Suppressor macrophage (primary cell): ENCODE results near the gene SEL1L3.

Experiments used
- DNase-seq, 4 experiments: peaks; one replicate each; pipeline ENCODE4 v3.0.0-alpha.2; 2020 to 2022

SEL1L3 gene

GRCh38 chr4:25847329-25847728 lies 15.5 kb downstream of the SEL1L3 start:
- DNase-seq, result no peak

DNA sequence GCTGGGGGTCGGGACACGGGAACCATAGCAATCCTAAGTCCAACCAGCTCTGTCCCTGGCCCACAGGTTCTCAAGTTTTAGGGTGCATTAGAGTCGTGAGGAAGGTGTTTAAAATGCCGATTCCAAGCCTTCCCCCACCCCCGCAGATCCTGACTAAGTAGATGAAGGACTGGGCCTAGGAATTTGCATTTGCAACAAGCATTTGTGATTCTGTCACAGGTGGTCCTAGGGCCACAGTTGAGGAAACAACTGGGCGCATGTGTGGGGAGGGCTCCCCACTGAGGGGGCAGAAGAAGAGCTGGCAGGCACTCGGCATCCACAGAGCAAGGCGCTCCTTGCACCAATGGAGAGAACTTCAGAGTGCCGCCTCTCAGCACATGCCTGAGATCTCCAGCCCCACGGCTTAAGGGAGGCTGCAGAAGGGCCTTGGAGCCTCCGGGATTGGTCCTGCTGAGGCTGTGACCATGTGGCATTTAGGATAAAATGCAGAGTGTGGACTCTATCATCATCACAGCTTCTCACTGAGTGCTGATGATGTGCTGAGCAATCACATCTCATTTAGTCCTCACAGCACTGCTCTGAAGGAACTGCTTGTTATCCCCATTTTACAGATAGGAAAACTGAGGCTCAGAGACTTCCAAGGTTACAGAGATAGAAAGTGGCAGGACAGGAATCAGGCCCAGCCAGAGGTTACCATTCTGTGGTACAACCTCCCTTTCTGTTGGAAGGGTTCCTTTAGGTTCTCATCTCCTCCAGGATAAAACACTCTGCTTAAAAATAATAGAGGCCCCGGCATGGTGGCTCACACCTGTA lies 16.7 kb downstream of the SEL1L3 start:
- DNase-seq, result no peak

GRCh38 chr4:25844961-25845712 lies 17.7 kb downstream of the SEL1L3 start:
- peak; percentile 62 to 88 (median 74) for DNase-seq

- DNase-seq, result peak in 3 of 4 experiments; percentile 31 to 35 (median 34)
Measured at GRCh38 chr4:25843340-25844097, 19.3 kb downstream of the SEL1L3 start.

DNA sequence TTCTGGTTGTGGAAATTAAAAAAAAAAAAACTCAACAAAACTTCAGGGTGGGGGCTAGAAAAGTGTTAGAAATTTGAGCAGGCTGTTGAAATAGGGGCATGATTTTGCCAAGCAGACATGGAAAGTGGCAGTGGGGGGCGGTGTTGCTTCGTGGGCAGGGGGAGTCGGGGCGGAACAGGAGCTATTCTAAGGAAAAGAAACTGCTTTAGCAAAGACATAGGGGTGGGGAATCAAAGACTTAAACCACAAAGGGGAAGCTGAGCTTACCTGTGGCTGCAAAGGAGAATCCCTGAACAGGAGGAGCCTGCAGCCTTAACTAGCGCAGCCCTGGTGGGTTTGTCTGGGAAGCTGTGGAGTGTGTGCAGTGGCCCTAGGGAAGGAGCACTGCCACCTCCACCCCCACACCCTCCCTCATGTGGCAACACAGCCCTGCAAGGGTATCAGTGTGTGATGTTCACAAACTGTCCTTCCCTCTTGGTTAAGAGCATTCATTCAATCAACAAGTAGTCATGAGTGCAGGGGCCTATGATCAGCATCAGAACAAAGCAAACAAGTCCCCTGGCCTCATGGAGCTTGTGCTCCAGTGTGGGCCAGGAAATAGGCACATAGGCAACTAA lies 20.5 kb downstream of the SEL1L3 start:
- DNase-seq, result peak in 3 of 4 experiments; percentile 46 to 61 (median 53)

DNA sequence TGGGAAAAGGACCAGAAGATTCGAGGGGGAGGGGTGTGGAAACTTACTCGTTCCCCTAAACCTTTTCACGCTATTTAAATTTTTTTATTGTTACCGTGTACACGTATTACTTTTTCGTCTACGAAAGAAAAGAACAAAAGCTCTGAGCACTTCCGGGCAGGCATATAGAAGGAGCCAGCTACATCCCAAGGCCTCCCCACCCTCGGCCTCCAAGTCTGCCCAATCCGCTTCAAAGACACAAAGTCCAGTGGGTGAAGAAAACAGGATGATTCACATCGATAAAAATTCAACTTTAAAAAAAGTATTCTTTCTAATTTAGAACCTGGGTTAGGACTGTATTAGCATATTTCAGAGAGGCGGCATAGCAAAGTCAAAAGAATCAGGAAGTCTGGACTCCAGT lies 23.1 kb downstream of the SEL1L3 start:
- DNase-seq, result no peak

- no peak for DNase-seq
Measured at GRCh38 chr4:25839233-25839632, 23.6 kb downstream of the SEL1L3 start.

DNA sequence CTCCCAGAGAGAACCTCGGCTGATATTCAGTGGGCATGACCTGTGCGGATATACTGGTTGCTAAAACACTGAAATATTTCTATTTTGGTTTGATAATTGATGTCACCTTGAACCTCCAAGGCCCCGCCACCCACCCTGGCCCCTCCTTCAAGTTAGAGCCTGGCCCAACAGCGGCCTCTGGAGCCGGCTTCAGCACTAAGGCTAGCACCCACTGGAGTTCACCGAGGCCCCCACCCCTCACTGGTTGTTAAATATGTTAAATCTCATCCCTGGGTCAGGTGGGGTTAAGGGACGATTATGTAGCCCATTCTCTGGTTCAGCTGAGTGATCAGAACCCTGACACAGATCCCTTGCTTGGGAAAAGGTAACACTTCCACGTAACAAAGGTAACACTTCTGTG lies 24.3 kb downstream of the SEL1L3 start:
- DNase-seq, result no peak

DNA sequence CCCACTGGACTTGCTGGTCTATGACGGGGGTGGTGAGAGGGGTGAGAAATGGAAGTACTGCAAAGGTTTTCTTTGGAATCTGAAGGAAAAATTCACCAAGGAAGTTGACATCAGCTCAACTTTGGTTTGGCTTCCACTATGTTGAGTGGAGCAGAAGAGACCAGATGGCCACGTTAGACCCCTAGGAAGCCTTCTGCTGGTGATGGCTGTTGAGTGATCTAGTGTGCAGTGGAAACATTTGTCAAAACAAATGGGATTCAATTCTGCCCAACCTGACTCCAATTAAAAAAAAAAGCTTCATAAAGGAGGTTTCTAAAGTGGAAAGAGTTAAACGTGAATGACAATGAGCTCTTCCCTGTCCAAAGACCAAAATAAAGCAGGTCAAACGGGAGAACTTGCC lies 25.7 kb downstream of the SEL1L3 start:
- no peak for DNase-seq

- no peak for DNase-seq
Measured at GRCh38 chr4:25835384-25835783, 27.4 kb downstream of the SEL1L3 start.

- DNase-seq, result no peak
Measured at GRCh38 chr4:25834411-25835107, 28.2 kb downstream of the SEL1L3 start.

DNA sequence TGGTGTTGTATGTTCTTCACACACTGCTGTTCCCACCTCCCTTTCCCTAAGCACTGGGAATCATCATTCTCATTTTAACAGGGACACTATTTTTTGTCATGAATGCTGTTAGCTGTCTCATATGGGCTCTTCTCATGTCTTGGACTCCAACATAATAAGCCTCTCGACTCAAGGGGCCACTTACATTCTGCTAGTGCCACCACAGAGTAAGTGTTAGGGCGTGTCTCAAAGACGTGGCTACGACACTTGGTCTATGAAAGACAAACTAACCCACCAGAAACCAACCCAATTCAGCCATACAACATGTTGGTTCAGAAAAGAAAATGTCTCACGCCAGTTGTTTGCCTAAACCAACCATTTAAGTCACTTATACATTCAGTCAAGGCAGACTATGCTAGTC lies 32.2 kb downstream of the SEL1L3 start:
- DNase-seq, result no peak

DNA sequence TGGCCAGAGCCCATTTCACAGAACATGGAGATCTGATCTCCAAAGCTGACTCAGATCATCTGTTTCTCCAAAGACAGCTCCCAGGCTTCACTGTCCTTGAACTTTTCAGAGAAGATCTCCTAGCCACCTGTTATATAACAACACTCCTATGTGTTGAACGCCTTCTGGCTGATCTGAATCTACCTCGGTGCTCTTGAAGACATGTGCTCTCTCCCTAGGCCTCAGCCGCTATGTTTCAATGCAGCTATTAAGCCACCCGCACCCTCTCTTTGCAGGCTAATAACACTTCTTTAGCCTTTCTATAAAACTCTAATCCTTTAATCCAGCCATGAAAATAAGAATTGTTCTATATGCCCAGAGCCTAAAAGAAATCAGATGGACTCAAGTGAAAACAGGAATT lies 34.9 kb downstream of the SEL1L3 start:
- DNase-seq, result no peak

DNA sequence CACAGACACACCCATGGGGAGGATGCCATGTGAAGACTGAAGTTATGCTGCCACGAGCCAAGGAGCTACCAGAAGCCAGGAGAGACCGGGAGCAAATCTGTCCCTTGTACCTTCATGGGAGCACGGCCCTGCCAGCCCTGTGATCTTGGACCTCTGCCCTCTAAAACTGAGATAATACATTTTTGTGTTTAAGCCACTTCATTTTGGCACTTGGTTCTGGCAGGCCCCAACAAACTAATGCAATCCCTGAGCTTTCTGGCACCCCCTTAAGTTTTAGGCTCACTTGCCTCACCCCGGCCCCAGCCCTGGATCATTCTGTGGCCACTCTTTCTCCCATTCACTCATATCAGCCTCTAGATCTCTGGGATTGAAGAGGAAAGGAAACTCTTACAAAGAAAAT lies 35.4 kb downstream of the SEL1L3 start:
- no peak for DNase-seq

- no peak for DNase-seq
Measured at GRCh38 chr4:25826074-25826752, 36.6 kb downstream of the SEL1L3 start.

DNA sequence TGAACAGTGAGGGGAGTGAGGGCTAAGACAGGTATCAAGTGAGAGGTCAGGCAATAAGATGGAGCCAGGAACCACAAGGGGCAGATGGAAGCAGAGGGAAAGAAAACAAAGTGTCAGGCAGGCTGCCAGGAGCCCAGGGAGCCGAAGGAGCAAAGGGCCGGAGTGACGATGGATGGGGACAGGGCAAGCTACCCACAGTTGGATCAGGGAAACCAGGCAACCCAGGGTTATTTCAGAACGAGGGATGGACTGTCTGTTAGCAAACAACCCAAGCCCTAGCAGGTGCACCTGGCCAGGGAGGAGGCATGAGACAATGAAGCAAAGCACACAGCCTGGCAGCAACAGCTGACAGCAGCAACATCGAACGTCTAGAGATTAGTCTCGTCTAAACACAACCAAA lies 39.2 kb downstream of the SEL1L3 start:
- DNase-seq, result no peak

DNA sequence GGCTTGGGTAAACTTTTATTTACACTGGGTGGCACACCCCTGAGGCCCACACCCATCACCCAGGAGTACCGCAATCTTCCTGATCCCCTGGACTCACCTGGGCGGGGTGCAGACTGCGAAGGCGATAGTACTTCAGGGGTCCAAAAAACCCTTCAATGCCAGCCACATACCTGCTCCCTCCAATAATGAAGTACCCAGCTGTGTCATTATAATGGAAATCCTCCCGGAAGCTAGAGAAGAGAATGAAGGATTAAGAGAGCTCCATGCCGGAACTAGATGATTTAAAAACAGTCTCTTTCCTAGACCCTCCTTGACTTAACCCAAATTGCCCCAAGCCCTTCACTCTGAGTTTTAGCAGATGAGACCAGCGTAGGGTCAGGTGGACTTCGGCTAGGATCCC lies 40.9 kb downstream of the SEL1L3 start:
- no peak for DNase-seq

- DNase-seq, result no peak
Measured at GRCh38 chr4:25821267-25821666, 41.5 kb downstream of the SEL1L3 start.

DNA sequence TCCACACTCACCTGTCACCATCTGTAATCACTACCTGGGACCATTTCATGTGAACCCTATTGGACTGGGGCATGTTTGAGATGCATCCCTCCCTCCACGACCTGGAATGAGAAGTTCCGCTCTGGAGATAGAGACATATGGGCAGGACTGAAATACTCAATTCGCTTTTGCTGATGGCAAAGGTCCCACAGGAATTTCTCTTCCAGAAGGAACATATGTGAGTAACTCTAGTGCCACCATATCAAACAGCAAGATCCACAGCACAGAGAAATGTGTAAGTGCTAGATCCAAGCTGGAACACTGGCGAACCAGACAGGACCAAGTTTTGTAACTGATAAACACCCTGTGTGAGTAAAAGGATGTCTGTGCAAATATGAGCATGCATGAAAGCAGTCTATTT lies 43.9 kb downstream of the SEL1L3 start:
- DNase-seq, result no peak

DNA sequence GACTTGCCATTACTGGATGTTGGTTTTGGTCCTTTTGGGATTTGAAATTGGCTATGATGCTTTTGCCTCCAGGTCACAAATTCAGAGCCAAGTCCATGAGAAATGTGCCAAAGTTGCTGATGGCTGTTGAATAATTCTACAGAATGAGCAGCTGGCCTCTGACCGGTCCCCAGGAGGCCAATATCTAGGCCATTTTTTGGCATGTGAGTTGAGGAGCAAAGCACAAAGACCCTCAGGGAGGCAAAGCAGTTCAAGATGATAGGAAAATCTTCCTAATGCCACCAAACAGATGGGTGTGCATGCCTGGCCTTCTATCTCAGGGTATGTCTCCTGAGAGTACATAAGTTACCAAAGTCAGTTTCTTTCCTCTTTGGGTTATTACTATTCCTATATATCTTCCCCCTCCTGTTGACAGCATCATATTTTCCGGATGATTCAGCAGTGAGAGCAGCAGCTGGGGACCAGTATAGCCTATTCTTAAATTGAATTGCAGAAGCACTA lies 44.4 kb downstream of the SEL1L3 start:
- DNase-seq, result no peak

GRCh38 chr4:25817059-25817681 lies 45.6 kb downstream of the SEL1L3 start:
- DNase-seq, result no peak
